Neural cell (in vitro differentiated cells): Measurements from ENCODE around the gene FAM168A.

ENCODE experiments used
- EP300 ChIP-seq: fragments of 450-650 bp; conservative IDR thresholded peaks from 2 replicates; pipeline ENCODE4 v1.6.1; 2014; ENCODE audit warnings: antibody characterized with exemption, mild to moderate bottlenecking, moderate library complexity; ENCODE audit not compliant: poor library complexity, severe bottlenecking
- EZH2 ChIP-seq: fragments of 200-600, 300-800 bp; shearing (Covaris generic), sonication (generic); IDR thresholded peaks from 2 replicates; pipeline ENCODE4 v1.6.1; 2014; ENCODE audit warnings: antibody characterized with exemption, low read length, borderline replicate concordance, mild to moderate bottlenecking; ENCODE audit not compliant: insufficient read depth, poor library complexity, severe bottlenecking
- POLR2AphosphoS5 ChIP-seq: IDR thresholded peaks from 2 replicates; pipeline ENCODE4 v1.6.1; 2012
- RAD21 ChIP-seq: fragments of 450-650 bp; conservative IDR thresholded peaks from 2 replicates; pipeline ENCODE4 v1.6.1; 2014; ENCODE audit warnings: antibody characterized with exemption, mild to moderate bottlenecking, moderate library complexity
- REST ChIP-seq: IDR thresholded peaks from 2 replicates; pipeline ENCODE4 v1.6.1; 2012; ENCODE audit warnings: borderline replicate concordance
- SMC3 ChIP-seq: fragments of 450-650 bp; conservative IDR thresholded peaks from 2 replicates; pipeline ENCODE4 v1.6.1; 2014; ENCODE audit warnings: antibody characterized with exemption, mild to moderate bottlenecking, moderate library complexity; ENCODE audit not compliant: poor library complexity
- TAF1 ChIP-seq: IDR thresholded peaks from 2 replicates; pipeline ENCODE4 v1.6.1; 2012; ENCODE audit warnings: low read depth
- TF ChIP-seq, protein P1 (sequence below): fragments of 450-650 bp; IDR thresholded peaks from 2 replicates; pipeline ENCODE4 v1.5.1; 2014; ENCODE audit warnings: antibody characterized with exemption, mild to moderate bottlenecking, moderate library complexity; ENCODE audit not compliant: poor library complexity, severe bottlenecking

GRCh38 chr11:73565804-73566203 is 32.1 kb downstream of the FAM168A start:
- no peak for TF ChIP-seq RAD21
- no peak for TF ChIP-seq EP300
- TF ChIP-seq, protein P1, sequence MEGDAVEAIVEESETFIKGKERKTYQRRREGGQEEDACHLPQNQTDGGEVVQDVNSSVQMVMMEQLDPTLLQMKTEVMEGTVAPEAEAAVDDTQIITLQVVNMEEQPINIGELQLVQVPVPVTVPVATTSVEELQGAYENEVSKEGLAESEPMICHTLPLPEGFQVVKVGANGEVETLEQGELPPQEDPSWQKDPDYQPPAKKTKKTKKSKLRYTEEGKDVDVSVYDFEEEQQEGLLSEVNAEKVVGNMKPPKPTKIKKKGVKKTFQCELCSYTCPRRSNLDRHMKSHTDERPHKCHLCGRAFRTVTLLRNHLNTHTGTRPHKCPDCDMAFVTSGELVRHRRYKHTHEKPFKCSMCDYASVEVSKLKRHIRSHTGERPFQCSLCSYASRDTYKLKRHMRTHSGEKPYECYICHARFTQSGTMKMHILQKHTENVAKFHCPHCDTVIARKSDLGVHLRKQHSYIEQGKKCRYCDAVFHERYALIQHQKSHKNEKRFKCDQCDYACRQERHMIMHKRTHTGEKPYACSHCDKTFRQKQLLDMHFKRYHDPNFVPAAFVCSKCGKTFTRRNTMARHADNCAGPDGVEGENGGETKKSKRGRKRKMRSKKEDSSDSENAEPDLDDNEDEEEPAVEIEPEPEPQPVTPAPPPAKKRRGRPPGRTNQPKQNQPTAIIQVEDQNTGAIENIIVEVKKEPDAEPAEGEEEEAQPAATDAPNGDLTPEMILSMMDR = no peak
- TF ChIP-seq POLR2AphosphoS5 = no peak
- no peak for TF ChIP-seq EZH2
- TF ChIP-seq SMC3 = no peak
- no peak for TF ChIP-seq TAF1
- TF ChIP-seq REST = no peak
